HG02973 (cell line): ENCODE data around the gene MYCN.
"Not testable (repeated sequence)": the region's sequence is repeated elsewhere in the genome, so short reads cannot be mapped to it uniquely, and the experiment has no call there.

ENCODE experiments used
- ATAC-seq: cut with Tn5 transposase; IDR thresholded peaks from one replicate; pipeline ENCODE4 v1.9.1; 2021; ENCODE audit warnings: moderate library complexity; ENCODE audit not compliant: unreplicated experiment

Gene MYCN

GRCh38 chr2:15956751-15957736 lies 16.7 kb downstream of the MYCN start:
- no peak for ATAC-seq

DNA sequence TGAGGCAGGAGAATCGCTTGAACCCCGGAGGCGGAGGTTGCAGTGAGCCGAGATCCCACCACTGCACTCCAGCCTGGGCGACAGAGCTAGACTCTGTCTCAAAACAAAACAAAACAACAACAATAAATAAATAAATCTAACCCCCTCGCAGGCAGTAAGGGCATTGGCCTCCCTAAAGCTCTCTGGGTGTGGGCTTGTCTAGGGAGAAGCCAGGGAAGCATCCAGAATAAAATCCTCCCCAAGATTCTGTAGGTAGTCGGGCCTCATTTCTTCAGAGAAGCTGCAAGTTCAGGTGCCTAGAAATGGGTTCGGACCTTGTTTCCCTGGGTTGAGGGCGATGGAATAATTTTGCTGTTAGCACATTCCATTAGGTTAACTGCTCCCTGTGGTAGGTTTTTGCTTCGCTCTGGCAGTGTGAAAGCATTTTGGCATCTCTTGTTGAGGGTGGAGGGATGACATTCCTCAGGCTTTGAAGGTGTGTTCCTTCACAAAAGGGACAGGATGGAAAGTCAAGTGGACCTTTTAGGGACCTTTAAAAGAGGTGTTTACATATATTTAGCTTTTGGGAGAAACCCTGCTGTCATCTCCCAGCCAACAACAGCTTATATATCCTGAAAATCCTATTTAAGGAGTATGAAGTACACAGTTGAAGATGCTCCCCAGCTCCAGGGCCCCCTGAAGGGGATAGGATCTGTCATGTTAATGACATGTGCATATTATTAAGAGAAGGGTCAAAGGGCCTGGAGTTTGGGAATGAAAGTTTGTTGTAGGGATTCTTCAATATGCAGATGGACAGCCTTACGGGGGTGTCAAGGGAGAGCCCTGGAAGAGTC lies 17.7 kb downstream of the MYCN start:
- ATAC-seq = no peak

GRCh38 chr2:15959331-15960153 lies 19.2 kb downstream of the MYCN start:
- no peak for ATAC-seq

DNA sequence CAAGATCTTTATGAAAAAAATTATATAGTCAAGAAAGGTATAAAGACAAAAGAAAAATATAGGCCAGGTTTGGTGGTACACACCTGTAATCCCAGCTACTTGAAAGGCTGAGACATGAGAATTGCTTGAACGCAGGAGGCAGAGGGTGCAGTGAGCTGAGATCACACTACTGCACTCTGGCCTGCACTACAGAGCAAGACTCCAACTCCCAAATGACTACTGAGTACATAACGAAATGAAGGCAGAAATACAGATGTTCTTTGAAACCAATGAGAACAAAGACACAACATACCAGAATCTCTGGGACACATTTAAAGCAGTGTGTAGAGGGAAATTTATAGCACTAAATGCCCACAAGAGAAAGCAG lies 19.8 kb downstream of the MYCN start:
- not testable (repeated sequence) for ATAC-seq

- ATAC-seq = not testable (repeated sequence)
Measured at GRCh38 chr2:15963109-15963976, 23.0 kb downstream of the MYCN start.

GRCh38 chr2:15963977-15964670 lies 23.8 kb downstream of the MYCN start:
- no peak for ATAC-seq

GRCh38 chr2:15964936-15965563 lies 24.7 kb downstream of the MYCN start:
- no peak for ATAC-seq

DNA sequence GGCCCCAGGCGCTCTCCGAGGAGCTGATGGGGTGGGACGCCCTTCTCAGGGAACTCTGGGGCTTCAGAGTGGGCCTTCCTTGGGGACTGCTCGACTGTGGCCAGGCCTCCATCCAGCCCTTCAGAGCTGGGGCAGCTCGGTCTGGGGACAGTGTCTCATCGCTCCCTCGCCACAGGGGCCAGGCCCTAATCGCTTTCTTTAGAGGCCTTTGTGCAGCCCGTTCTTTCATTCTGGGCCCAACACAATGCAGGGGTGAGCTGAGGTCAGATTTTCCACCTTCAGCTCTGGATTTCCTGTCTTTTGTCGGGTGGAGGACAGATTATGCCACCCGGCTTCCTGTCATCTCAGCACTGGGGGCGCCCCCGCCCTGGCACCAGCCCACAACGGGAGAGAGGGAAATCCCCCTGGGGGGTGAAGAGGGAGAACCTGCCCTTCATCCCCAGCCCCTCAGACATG lies 25.2 kb downstream of the MYCN start:
- ATAC-seq = no peak

- ATAC-seq = no peak
Measured at GRCh38 chr2:15967415-15968279, 27.3 kb downstream of the MYCN start.

- no peak for ATAC-seq
Measured at GRCh38 chr2:15968280-15969178, 28.2 kb downstream of the MYCN start.

- no peak for ATAC-seq
Measured at GRCh38 chr2:15969214-15969613, 28.9 kb downstream of the MYCN start.

DNA sequence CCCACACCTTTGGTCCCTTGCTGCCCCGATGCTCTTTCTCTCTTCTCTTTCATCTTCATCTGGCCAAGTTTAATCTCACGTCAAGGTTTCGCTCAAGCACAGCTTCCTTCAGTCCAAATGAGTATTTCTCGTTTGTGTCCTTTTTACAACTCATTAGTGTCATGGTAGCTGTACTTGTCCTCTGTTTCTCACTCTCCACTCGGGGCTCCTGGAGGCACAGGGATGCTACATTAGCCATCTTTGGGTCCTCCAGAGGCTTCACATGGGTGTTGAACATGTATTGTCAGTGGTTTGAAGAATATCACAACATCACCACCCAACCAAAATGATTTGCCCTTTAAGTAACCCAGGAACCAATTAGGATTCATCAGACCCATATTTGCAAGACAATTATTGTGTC lies 30.4 kb downstream of the MYCN start:
- no peak for ATAC-seq

DNA sequence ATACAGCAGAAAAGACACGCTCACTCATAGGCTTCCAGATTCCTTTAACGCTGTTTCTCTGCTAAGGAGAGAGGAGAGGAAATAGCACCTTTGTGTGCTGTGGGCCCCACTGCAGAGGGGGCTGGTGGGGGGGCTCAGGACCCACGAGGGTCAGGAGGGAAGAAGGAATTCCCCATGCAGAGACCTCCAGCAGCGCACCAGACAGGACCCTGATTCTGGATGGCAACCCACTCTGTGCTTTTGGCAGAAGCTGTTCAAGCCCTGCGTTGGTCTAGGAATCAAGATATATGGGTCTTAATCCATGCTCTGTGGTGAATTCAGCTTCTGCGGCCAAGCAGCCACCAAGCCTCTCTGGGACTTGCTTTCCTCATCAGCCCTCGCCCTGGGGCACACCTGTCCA lies 31.0 kb downstream of the MYCN start:
- ATAC-seq = no peak

- ATAC-seq = no peak
Measured at GRCh38 chr2:15971831-15972522, 31.6 kb downstream of the MYCN start.

DNA sequence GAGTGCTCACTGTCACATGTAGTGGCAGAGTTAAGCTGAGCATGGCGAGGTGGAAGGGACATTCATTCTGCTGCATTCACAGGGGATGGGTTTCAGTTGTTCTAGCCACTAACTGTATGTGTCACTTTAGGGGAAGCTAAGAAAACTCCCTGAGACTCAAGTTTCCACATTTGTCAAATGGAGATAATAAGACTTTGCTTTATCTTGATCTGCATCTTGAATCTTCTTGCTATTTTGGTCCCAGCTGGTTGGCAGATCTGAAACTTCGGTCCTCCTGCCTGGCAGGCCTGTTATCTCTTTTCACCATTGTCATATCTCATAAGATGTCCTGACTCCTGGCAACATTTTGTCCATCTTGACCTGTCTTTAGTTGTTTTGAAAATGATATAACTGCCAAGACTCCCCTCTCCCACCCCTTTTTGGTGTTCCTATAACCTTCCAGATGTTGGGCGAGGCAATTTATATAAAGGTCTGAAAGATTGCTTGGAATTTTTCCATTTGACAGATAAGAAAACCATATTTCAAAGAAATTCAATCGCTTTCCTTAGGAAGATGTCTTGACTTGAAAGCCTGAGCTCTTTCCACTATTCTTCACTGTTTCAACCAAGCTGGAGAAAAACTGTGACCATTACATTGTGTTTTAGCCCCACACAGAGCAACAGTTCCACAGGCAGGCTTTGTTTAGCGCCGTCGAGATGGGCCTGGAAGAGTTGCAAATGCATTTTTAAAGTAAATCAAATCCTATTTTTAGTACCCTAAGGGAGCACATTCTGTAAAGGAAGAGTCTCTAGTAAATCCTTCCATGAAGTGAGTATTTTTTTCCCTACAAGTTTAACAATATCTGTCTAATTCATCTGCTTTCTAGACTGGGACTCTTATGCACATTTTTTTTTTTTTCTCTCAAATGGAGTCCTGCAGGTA lies 33.4 kb downstream of the MYCN start:
- no peak for ATAC-seq
